DOHH2 (cell line): ENCODE data around the gene ATOH7.
A peak's percentile ranks its signal among the peaks of the same experiment; 100 is the strongest.

Experiments
- H3F3A ChIP-seq: fragments of 200-600 bp; sonication (generic), shearing (Covaris generic); 2 replicates; pipeline ENCODE4 v1.6.0; 2016; ENCODE audit warnings: antibody characterized with exemption, mild to moderate bottlenecking; ENCODE audit not compliant: control insufficient read depth, insufficient read depth
- H3K27ac ChIP-seq: fragments of 200-600 bp; sonication (generic); 2 replicates; pipeline ENCODE4 v1.5.1; 2014; ENCODE audit warnings: low read depth, mild to moderate bottlenecking, low read length, moderate library complexity
- H3K27me3 ChIP-seq: fragments of 200-600 bp; sonication (generic); 2 replicates; pipeline ENCODE4 v1.6.1; 2014; ENCODE audit warnings: mild to moderate bottlenecking, low read length, mixed read lengths; ENCODE audit not compliant: control insufficient read depth
- H3K36me3 ChIP-seq: fragments of 200-600 bp; sonication (generic); 2 replicates; pipeline ENCODE4 v1.6.1; 2014; ENCODE audit warnings: mild to moderate bottlenecking, low read length, moderate library complexity, mixed read lengths; ENCODE audit not compliant: control insufficient read depth
- H3K4me1 ChIP-seq: fragments of 200-600 bp; sonication (generic); 2 replicates; pipeline ENCODE4 v1.6.1; 2014; ENCODE audit warnings: mild to moderate bottlenecking, low read length, mixed read lengths; ENCODE audit not compliant: control insufficient read depth
- H3K4me2 ChIP-seq: fragments of 200-600 bp; sonication (generic); 2 replicates; pipeline ENCODE4 v1.6.0; 2014; ENCODE audit warnings: mild to moderate bottlenecking, low read length, moderate library complexity
- H3K4me3 ChIP-seq: fragments of 200-600 bp; sonication (generic); 2 replicates; pipeline ENCODE4 v1.5.1; 2014; ENCODE audit warnings: mild to moderate bottlenecking, low read length, mixed read lengths
- H3K79me2 ChIP-seq: fragments of 200-600 bp; sonication (generic); 2 replicates; pipeline ENCODE4 v1.6.1; 2014; ENCODE audit warnings: mild to moderate bottlenecking, low read length, mixed read lengths; ENCODE audit not compliant: control insufficient read depth
- H3K9me2 ChIP-seq: fragments of 200-600 bp; sonication (generic); replicated peaks from 2 replicates; pipeline ENCODE4 v1.6.1; 2014; ENCODE audit warnings: mild to moderate bottlenecking, low read length, mixed read lengths; ENCODE audit not compliant: control insufficient read depth
- H3K9me3 ChIP-seq: fragments of 200-600 bp; sonication (generic); 2 replicates; pipeline ENCODE4 v1.6.1; 2014; ENCODE audit warnings: antibody characterized with exemption, low read length, mixed read lengths; ENCODE audit not compliant: control insufficient read depth, insufficient read depth
- H4K20me1 ChIP-seq: fragments of 200-600 bp; sonication (generic); 2 replicates; pipeline ENCODE4 v1.6.0; 2014; ENCODE audit warnings: low read depth, mild to moderate bottlenecking, antibody characterized with exemption, low read length, moderate library complexity; ENCODE audit not compliant: control insufficient read depth, insufficient read depth
- CTCF ChIP-seq: fragments of 200-600 bp; sonication (generic); IDR thresholded peaks from one replicate; pipeline ENCODE4 v1.5.1; 2014; ENCODE audit warnings: antibody characterized with exemption, mild to moderate bottlenecking, low read depth, low read length; ENCODE audit not compliant: poor library complexity, severe bottlenecking
- EZH2phosphoT487 ChIP-seq: fragments of 200-600 bp; sonication (generic); IDR thresholded peaks from 2 replicates; pipeline ENCODE4 v1.6.1; 2017; ENCODE audit warnings: borderline replicate concordance, mild to moderate bottlenecking, antibody characterized with exemption, low read length, moderate library complexity, mixed read lengths

Gene ATOH7

DNA sequence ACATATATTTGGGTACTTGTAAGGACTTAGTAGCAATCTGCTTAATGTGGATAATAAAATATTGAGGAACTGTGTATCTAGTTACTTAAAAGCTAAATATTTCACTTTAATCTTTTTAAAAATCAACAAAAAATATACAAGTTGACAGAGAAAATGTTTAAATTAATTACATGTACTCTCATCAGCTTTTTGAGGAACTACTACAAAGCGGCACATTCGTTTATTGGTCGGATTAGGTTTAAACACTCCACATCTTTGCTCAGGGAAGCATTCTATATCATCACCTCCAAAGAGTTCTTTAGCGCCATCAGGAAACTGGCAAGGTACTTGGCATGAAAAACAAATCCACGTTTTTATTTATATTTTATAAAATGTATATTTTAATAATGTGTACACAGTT lies 1.6 kb downstream of the ATOH7 start:
- no peaks in the 10 kb centered on the region for H4K20me1 ChIP-seq
- no peak overlapping the region for H3K4me3 ChIP-seq
- no peaks in the 10 kb centered on the region for H3K79me2 ChIP-seq
- H3K27ac ChIP-seq = no peak overlapping the region
- H3K9me2 ChIP-seq = no peaks in the 10 kb centered on the region
- no peak for TF ChIP-seq EZH2phosphoT487
- no peak for TF ChIP-seq CTCF
- H3F3A ChIP-seq = no peaks in the 10 kb centered on the region
- H3K27me3 ChIP-seq = peaks cover 7% of the 10 kb centered on the region; the same call in 1 of the 2 replicates
- H3K4me2 ChIP-seq = peak overlapping the region; percentile 99; the same call in 1 of the 2 replicates
- no peaks in the 10 kb centered on the region for H3K36me3 ChIP-seq
- H3K4me1 ChIP-seq = peaks cover 18% of the 10 kb centered on the region
- no peaks in the 10 kb centered on the region for H3K9me3 ChIP-seq

DNA sequence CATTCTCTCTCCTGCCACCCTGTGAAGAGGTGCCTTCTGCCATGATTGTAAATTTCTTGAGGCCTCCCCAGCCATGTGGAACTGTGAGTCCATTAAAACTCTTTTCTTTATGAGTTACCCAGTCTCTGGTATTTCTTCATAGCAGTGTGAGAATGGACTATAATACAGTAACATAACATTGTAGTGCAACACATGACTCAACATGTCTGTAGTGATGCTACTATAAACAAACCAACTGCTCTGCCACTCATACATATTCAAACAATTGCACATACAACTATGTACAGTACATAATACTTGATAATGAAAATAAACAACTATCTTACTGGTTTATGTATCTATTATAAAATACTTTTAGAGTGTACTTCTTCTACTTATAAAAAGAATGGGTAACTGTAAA lies 7.1 kb downstream of the ATOH7 start:
- Histone ChIP-seq H3K4me1 (peaks cover 5% of the 10 kb centered on the region), H3K9me2 (no peaks in the 10 kb centered on the region), H3K9me3 (no peaks in the 10 kb centered on the region), H3K36me3 (no peaks in the 10 kb centered on the region), H3K4me2 (no peak overlapping the region), H3K27ac (no peak overlapping the region), H3K4me3 (no peak overlapping the region), H4K20me1 (no peaks in the 10 kb centered on the region), H3F3A (no peaks in the 10 kb centered on the region), H3K79me2 (no peaks in the 10 kb centered on the region), H3K27me3 (no peaks in the 10 kb centered on the region)
- TF ChIP-seq EZH2phosphoT487 = no peak
- no peak for TF ChIP-seq CTCF

DNA sequence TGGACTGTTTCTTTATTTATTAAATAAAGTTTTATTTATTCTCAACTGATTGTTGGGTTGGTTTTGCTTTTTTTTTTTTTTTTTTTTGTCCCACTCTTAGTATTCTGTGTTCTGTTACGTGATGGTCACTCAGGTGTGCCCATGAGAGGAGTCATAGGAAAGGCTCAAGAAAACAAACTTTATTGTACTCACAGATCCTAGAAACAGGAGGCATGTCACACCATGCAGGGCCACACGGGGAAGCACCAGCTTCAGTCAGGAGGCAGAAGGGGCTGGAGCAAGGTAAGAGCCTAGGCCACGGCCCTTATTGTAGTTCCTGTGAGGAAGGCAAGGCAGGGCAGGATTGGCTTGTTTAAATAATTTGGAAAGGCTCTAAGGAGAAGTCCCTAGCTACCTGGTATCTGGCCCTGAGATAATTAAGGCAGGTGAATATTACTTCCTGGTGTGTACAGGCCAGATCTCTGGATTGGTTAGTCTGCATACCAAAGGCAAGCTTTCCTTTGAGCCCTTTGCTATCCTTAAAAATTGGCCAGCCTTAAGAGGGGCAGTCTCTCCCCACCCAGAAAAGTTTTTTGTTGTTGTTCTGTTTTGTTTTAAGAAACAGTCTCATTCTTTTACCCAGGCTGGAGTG lies 8.3 kb downstream of the ATOH7 start:
- Histone ChIP-seq H3K4me2 (no peak overlapping the region), H4K20me1 (no peaks in the 10 kb centered on the region), H3K9me3 (no peaks in the 10 kb centered on the region), H3K4me1 (no peaks in the 10 kb centered on the region), H3K36me3 (no peaks in the 10 kb centered on the region), H3K9me2 (no peaks in the 10 kb centered on the region), H3K27ac (no peak overlapping the region), H3K27me3 (no peaks in the 10 kb centered on the region), H3K79me2 (no peaks in the 10 kb centered on the region), H3K4me3 (no peak overlapping the region), H3F3A (no peaks in the 10 kb centered on the region)
- no peak for TF ChIP-seq CTCF
- no peak for TF ChIP-seq EZH2phosphoT487
